Fibroblast of lung (primary cell): ENCODE data around the gene CIDEB. TPM values are rescaled to one million over a fixed set of nuclear protein-coding genes. Genes with fewer than 3 reads are reported as not detected.

Source experiments
- DNase-seq, 2 donors: peaks; one replicate each; pipeline versions ENCODE4 v3.0.0 to v3.0.0-alpha.2; 2010; ENCODE audit warnings: low read depth in 2 of 2
- H2AFZ ChIP-seq: 2 replicates; pipeline ENCODE4 v1.5.1; 2012; ENCODE audit warnings: low read length, control low read depth, inconsistent platforms
- H3K27ac ChIP-seq: 2 replicates; pipeline ENCODE4 v1.5.1; 2011; ENCODE audit warnings: low read length, control low read depth; ENCODE audit not compliant: insufficient read depth
- H3K27me3 ChIP-seq: 2 replicates; pipeline ENCODE4 v1.5.1; 2011; ENCODE audit warnings: mild to moderate bottlenecking, low read length; ENCODE audit not compliant: control insufficient read depth, insufficient read depth
- H3K36me3 ChIP-seq: 2 replicates; pipeline ENCODE4 v1.5.1; 2011; ENCODE audit warnings: low read length; ENCODE audit not compliant: control insufficient read depth, insufficient read depth
- H3K4me1 ChIP-seq: 2 replicates; pipeline ENCODE4 v1.5.1; 2011; ENCODE audit warnings: low read length; ENCODE audit not compliant: control insufficient read depth, insufficient read depth; ENCODE audit errors: extremely low read depth
- H3K4me2 ChIP-seq: 2 replicates; pipeline ENCODE4 v1.5.1; 2011; ENCODE audit warnings: low read length, control low read depth; ENCODE audit not compliant: insufficient read depth; ENCODE audit errors: extremely low read depth
- H3K4me3 ChIP-seq, 4 experiments: fragments of 200-600 bp in 1 of 4; sonication (generic) in 1 of 4; replicated peaks in 1 of 4; 2 replicates each; pipeline ENCODE4 v1.5.1; 2011 to 2016; ENCODE audit warnings: low read length in 4 of 4, low read depth in 3 of 4, mild to moderate bottlenecking in 3 of 4, control low read depth in 2 of 4, inconsistent platforms in 1 of 4, mixed read lengths in 1 of 4; ENCODE audit not compliant: insufficient read depth in 1 of 4; ENCODE audit errors: control extremely low read depth in 1 of 4
- H3K79me2 ChIP-seq: 2 replicates; pipeline ENCODE4 v1.5.1; 2012; ENCODE audit warnings: mild to moderate bottlenecking, low read length, inconsistent platforms; ENCODE audit not compliant: control insufficient read depth, insufficient read depth
- H3K9ac ChIP-seq: 2 replicates; pipeline ENCODE4 v1.5.1; 2011; ENCODE audit warnings: mild to moderate bottlenecking, low read length, control low read depth; ENCODE audit not compliant: insufficient read depth
- H3K9me3 ChIP-seq: 2 replicates; pipeline ENCODE4 v1.5.1; 2012; ENCODE audit warnings: low read depth, low read length; ENCODE audit not compliant: control insufficient read depth, insufficient read depth
- H4K20me1 ChIP-seq: 2 replicates; pipeline ENCODE4 v1.5.1; 2011; ENCODE audit warnings: low read length; ENCODE audit not compliant: control insufficient read depth, insufficient read depth; ENCODE audit errors: extremely low read depth
- EZH2 ChIP-seq: IDR thresholded peaks from 2 replicates; pipeline ENCODE4 v1.5.1; 2012; ENCODE audit warnings: low read length, control low read depth, mild to moderate bottlenecking; ENCODE audit errors: missing control alignments
- polyA plus RNA-seq, 2 donors: library from polyadenylated mRNA; depleted of rRNA in 1 of 2; stranded (reverse) in 1 of 2; unstranded in 1 of 2; fragments of >200 nt; gene quantifications; 2 replicates each; pipeline ENCODE4 v1.2.1, GENCODE V29; 2011 to 2012; ENCODE audit warnings: missing spikeins in 1 of 2
- total RNA-seq: library from RNA; depleted of rRNA; stranded (reverse); fragments of >200 nt; gene quantifications from 2 replicates; pipeline ENCODE4 v1.2.1, GENCODE V29; 2014
- TF ChIP-seq, protein P1 (sequence below), 2 donors: IDR thresholded peaks in 1 of 2; conservative IDR thresholded peaks in 1 of 2; 1 replicate in 1 of 2; 2 replicates in 1 of 2; pipeline ENCODE4 v1.5.1; 2011 to 2012; ENCODE audit warnings: low read length in 2 of 2, control low read depth in 1 of 2, inconsistent platforms in 1 of 2, low read depth in 1 of 2, mild to moderate bottlenecking in 1 of 2

The CIDEB gene
- total and polyA plus RNA-seq, 2 donors (not counting 1 experiment from before 2014, with no cell fraction given) = 0.33 to 0.42 TPM

- no peak overlapping the region for H3K27ac ChIP-seq
- H3K9ac ChIP-seq = no peak overlapping the region
- no peaks in the 10 kb centered on the region for H3K36me3 ChIP-seq
- no peak overlapping the region for H2AFZ ChIP-seq
- no peak overlapping the region for H3K4me2 ChIP-seq
- H3K4me1 ChIP-seq = peaks cover 2% of the 10 kb centered on the region
- no peaks in the 10 kb centered on the region for H3K79me2 ChIP-seq
- no peak overlapping the region for H3K4me3 ChIP-seq
- no peak for DNase-seq
- TF ChIP-seq, protein P1, sequence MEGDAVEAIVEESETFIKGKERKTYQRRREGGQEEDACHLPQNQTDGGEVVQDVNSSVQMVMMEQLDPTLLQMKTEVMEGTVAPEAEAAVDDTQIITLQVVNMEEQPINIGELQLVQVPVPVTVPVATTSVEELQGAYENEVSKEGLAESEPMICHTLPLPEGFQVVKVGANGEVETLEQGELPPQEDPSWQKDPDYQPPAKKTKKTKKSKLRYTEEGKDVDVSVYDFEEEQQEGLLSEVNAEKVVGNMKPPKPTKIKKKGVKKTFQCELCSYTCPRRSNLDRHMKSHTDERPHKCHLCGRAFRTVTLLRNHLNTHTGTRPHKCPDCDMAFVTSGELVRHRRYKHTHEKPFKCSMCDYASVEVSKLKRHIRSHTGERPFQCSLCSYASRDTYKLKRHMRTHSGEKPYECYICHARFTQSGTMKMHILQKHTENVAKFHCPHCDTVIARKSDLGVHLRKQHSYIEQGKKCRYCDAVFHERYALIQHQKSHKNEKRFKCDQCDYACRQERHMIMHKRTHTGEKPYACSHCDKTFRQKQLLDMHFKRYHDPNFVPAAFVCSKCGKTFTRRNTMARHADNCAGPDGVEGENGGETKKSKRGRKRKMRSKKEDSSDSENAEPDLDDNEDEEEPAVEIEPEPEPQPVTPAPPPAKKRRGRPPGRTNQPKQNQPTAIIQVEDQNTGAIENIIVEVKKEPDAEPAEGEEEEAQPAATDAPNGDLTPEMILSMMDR (conservative IDR thresholded peaks at IDR 0.05 in 1 of 2, IDR thresholded peaks at IDR 0.05 in 1 of 2; ENCODE audit: low read depth in 1 of 2, low read length in 2 of 2) = no peak
- TF ChIP-seq EZH2 = peak; percentile 43
- no peaks in the 10 kb centered on the region for H4K20me1 ChIP-seq
- no peaks in the 10 kb centered on the region for H3K9me3 ChIP-seq
- H3K27me3 ChIP-seq = peaks cover 29% of the 10 kb centered on the region
These were observed 32.8 kb upstream of the CIDEB start for GRCh38 chr14:24340606-24341005.

- Histone ChIP-seq H3K79me2 (no peaks in the 10 kb centered on the region), H3K4me1 (peaks cover 2% of the 10 kb centered on the region), H3K4me2 (no peak within 1 kb of the TSS), H3K4me3 (peak within 1 kb of the TSS in 1 of 4 experiments; percentile 28), H3K9me3 (no peaks in the 10 kb centered on the region), H3K9ac (no peak within 1 kb of the TSS), H3K27me3 (peaks cover 39% of the 10 kb centered on the region), H3K27ac (no peak within 1 kb of the TSS), H4K20me1 (no peaks in the 10 kb centered on the region), H2AFZ (no peak within 1 kb of the TSS), H3K36me3 (no peaks in the 10 kb centered on the region)
- no peak for DNase-seq
- TF ChIP-seq, protein P1 (conservative IDR thresholded peaks at IDR 0.05 in 1 of 2, IDR thresholded peaks at IDR 0.05 in 1 of 2; ENCODE audit: low read depth in 1 of 2, low read length in 2 of 2) = no peak
- no peak for TF ChIP-seq EZH2
These were observed 31.7 kb upstream of the CIDEB start, which contains the start of gene RIPK3 for GRCh38 chr14:24339284-24340151. RIPK3 (minus strand) TSS chr14:24339991; CDS start chr14:24339826, 165 bp downstream.

DNA sequence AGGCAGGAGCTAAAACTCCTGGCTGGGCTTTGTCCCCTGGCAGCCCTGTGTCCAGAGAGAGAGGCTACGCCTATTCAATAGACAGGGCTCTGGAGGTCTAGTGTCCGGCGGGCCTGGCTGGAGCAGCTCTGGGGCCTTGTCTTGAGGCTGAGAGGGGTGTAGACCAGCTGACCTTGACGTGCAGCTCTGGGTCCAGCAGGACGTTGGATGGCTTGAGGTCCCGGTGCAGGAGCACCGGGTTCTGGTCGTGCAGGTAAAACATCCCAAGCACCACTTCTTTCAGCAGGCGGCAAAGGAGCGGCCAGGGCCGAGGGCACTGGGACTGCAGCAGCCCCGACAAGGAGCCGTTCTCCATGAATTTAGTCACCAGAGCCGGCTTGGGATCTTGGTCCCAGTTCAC is 31.1 kb upstream of the CIDEB start:
- H2AFZ ChIP-seq = no peak overlapping the region
- H3K4me2 ChIP-seq = no peak overlapping the region
- H3K4me1 ChIP-seq = peaks cover 2% of the 10 kb centered on the region

More for the DNA sequence above, 31.1 kb upstream of the CIDEB start:
- TF ChIP-seq, protein P1 (conservative IDR thresholded peaks at IDR 0.05 in 1 of 2, IDR thresholded peaks at IDR 0.05 in 1 of 2; ENCODE audit: low read depth in 1 of 2, low read length in 2 of 2) = no peak
- no peak for TF ChIP-seq EZH2
- Histone ChIP-seq H3K4me3 (no peak overlapping the region), H3K27me3 (peaks cover 41% of the 10 kb centered on the region), H3K9me3 (no peaks in the 10 kb centered on the region), H3K27ac (no peak overlapping the region), H4K20me1 (no peaks in the 10 kb centered on the region), H3K36me3 (no peaks in the 10 kb centered on the region), H3K9ac (no peak overlapping the region), H3K79me2 (no peaks in the 10 kb centered on the region)
- no peak for DNase-seq
